Loucy (cell line): ENCODE results near the gene MAML3.

ENCODE experiments used
- CTCF ChIP-seq: fragments of 200-600 bp; sonication (generic); conservative IDR thresholded peaks from 2 replicates; pipeline ENCODE4 v1.5.1; 2014; ENCODE audit warnings: mild to moderate bottlenecking, antibody characterized with exemption, low read length
- EZH2phosphoT487 ChIP-seq: fragments of 200-600 bp; IDR thresholded peaks from 2 replicates; pipeline ENCODE4 v1.6.1; 2018; ENCODE audit warnings: antibody characterized with exemption, mild to moderate bottlenecking, moderate library complexity, borderline replicate concordance

GRCh38 chr4:139951021-139951420 lies 203.0 kb downstream of the MAML3 start:
- no peak for TF ChIP-seq CTCF
- no peak for TF ChIP-seq EZH2phosphoT487
